IMR-90 (cell line): Measurements from ENCODE around the gene ODAM. TPM values are rescaled to one million over a fixed set of nuclear protein-coding genes. Genes with fewer than 3 reads are reported as not detected.

ENCODE experiments used
- ATAC-seq: fragments of 200-7000 bp; cut with Tn5 transposase; 2 replicates; pipeline ENCODE4 v1.9.1; 2020; ENCODE audit warnings: low read depth, mild to moderate bottlenecking, moderate library complexity
- BruUV-seq: library from RNA; stranded (reverse); fragments of 400-500 nt; replicated peaks from 2 replicates; lab custom pipeline; 2021; lab: Mats Ljungman, UMichigan
- CTCF ChIA-PET: fragments of 300-600 bp; formaldehyde crosslinking; extraction: SDS; loops from one replicate; lab custom pipeline; 2021; ENCODE audit warnings: antibody characterized with exemption; lab: Yijun Ruan, JAX
- POLR2A ChIA-PET: fragments of 300-600 bp; sonication (Branson Sonifier 250); formaldehyde crosslinking; loops from one replicate; lab custom pipeline; 2022; ENCODE audit warnings: antibody characterized with exemption; ENCODE audit not compliant: unreplicated experiment; lab: Charles Lee
- DNase-seq: peaks from one replicate; pipeline ENCODE4 v3.0.0; 2013
- H2AFZ ChIP-seq: replicated peaks from 2 replicates; pipeline ENCODE3; 2013; ENCODE audit warnings: low read length, mild to moderate bottlenecking; ENCODE audit not compliant: poor library complexity
- H2AK5ac ChIP-seq: 2 replicates; pipeline ENCODE4 v1.6.1; 2013; ENCODE audit warnings: low read depth, low read length, inconsistent platforms
- H2AK9ac ChIP-seq: replicated peaks from 2 replicates; pipeline ENCODE3; 2013; ENCODE audit warnings: mild to moderate bottlenecking, low read depth, low read length, moderate library complexity; ENCODE audit not compliant: poor library complexity
- H2BK120ac ChIP-seq: 2 replicates; pipeline ENCODE4 v1.6.1; 2013; ENCODE audit warnings: low read depth, low read length, inconsistent platforms
- H2BK15ac ChIP-seq: 3 replicates; pipeline ENCODE4 v1.6.1; 2013; ENCODE audit warnings: low read depth, low read length, inconsistent platforms
- H2BK20ac ChIP-seq: 2 replicates; pipeline ENCODE4 v1.6.1; 2013; ENCODE audit warnings: low read depth, mild to moderate bottlenecking, inconsistent platforms, low read length, moderate library complexity
- H2BK5ac ChIP-seq: 2 replicates; pipeline ENCODE4 v1.6.1; 2013; ENCODE audit warnings: mild to moderate bottlenecking, low read depth, low read length, inconsistent platforms; ENCODE audit not compliant: poor library complexity, severe bottlenecking
- H3K14ac ChIP-seq: replicated peaks from 2 replicates; pipeline ENCODE4 v1.6.1; 2013; ENCODE audit warnings: low read depth, low read length, inconsistent platforms
- H3K18ac ChIP-seq: 2 replicates; pipeline ENCODE4 v1.6.1; 2013; ENCODE audit warnings: low read depth, low read length, control low read depth
- H3K23ac ChIP-seq: 2 replicates; pipeline ENCODE4 v1.6.1; 2013; ENCODE audit warnings: low read depth, low read length, inconsistent platforms
- H3K27ac ChIP-seq: 2 replicates; pipeline ENCODE4 v1.5.1; 2013; ENCODE audit warnings: mild to moderate bottlenecking, control low read depth, low read length; ENCODE audit not compliant: insufficient read depth
- H3K27me3 ChIP-seq: 2 replicates; pipeline ENCODE4 v1.6.1; 2013; ENCODE audit warnings: low read length; ENCODE audit not compliant: control insufficient read depth, insufficient read depth
- H3K36me3 ChIP-seq: 2 replicates; pipeline ENCODE4 v1.6.1; 2013; ENCODE audit warnings: low read length, mixed read lengths; ENCODE audit not compliant: control insufficient read depth, insufficient read depth
- H3K4ac ChIP-seq: 2 replicates; pipeline ENCODE4 v1.6.1; 2013; ENCODE audit warnings: low read depth, low read length, inconsistent platforms
- H3K4me1 ChIP-seq: 2 replicates; pipeline ENCODE4 v1.6.1; 2013; ENCODE audit warnings: low read length, mixed read lengths; ENCODE audit not compliant: control insufficient read depth, insufficient read depth
- H3K4me2 ChIP-seq: 2 replicates; pipeline ENCODE4 v1.6.1; 2013; ENCODE audit warnings: low read depth, mild to moderate bottlenecking, control low read depth, low read length, moderate library complexity
- H3K4me3 ChIP-seq: 2 replicates; pipeline ENCODE4 v1.5.1; 2013; ENCODE audit warnings: low read depth, mild to moderate bottlenecking, control low read depth, low read length, moderate library complexity; ENCODE audit not compliant: insufficient read depth
- H3K56ac ChIP-seq: 2 replicates; pipeline ENCODE4 v1.6.1; 2013; ENCODE audit warnings: low read length, inconsistent platforms; ENCODE audit not compliant: insufficient read depth; ENCODE audit errors: extremely low read depth
- H3K79me1 ChIP-seq, 2 experiments: 2 replicates each; pipeline ENCODE4 v1.6.1; 2013; ENCODE audit warnings: low read length in 2 of 2, inconsistent platforms in 1 of 2, low read depth in 1 of 2
- H3K9ac ChIP-seq: 2 replicates; pipeline ENCODE4 v1.6.1; 2013; ENCODE audit warnings: low read depth, low read length, control low read depth
- H3K9me1 ChIP-seq: 2 replicates; pipeline ENCODE4 v1.6.1; 2013; ENCODE audit warnings: low read length, inconsistent platforms; ENCODE audit not compliant: insufficient read depth
- H3K9me3 ChIP-seq: 2 replicates; pipeline ENCODE4 v1.6.1; 2013; ENCODE audit warnings: low read length; ENCODE audit not compliant: control insufficient read depth, insufficient read depth
- H4K20me1 ChIP-seq: 2 replicates; pipeline ENCODE4 v1.6.1; 2013; ENCODE audit warnings: low read length, inconsistent platforms; ENCODE audit not compliant: insufficient read depth
- H4K5ac ChIP-seq: 2 replicates; pipeline ENCODE4 v1.6.1; 2013; ENCODE audit warnings: mild to moderate bottlenecking, low read depth, low read length, control low read depth
- H4K8ac ChIP-seq, 2 experiments: 2 replicates each; pipeline ENCODE4 v1.6.1; 2013; ENCODE audit warnings: low read depth in 2 of 2, low read length in 2 of 2, control low read depth in 1 of 2, inconsistent platforms in 1 of 2
- H4K91ac ChIP-seq: 2 replicates; pipeline ENCODE4 v1.6.1; 2013; ENCODE audit warnings: low read depth, low read length, inconsistent platforms; ENCODE audit not compliant: insufficient read depth
- BHLHE40 ChIP-seq: fragments of 150-350 bp; IDR thresholded peaks from 2 replicates; pipeline ENCODE4 v1.6.1; 2016; ENCODE audit warnings: mild to moderate bottlenecking, low read depth, low read length
- CEBPB ChIP-seq: IDR thresholded peaks from 2 replicates; pipeline ENCODE4 v1.6.1; 2012; ENCODE audit warnings: low read depth, low read length, improper control_type of control experiment
- MXI1 ChIP-seq: IDR thresholded peaks from 2 replicates; pipeline ENCODE4 v1.6.1; 2012; ENCODE audit warnings: low read depth, mild to moderate bottlenecking, low read length, moderate library complexity, borderline replicate concordance
- POLR2A ChIP-seq: IDR thresholded peaks from 2 replicates; pipeline ENCODE4 v1.6.1; 2012; ENCODE audit warnings: mild to moderate bottlenecking, low read depth, low read length
- WGBS, 2 experiments: methylation state at CpG; one replicate each; pipeline versions ENCODE4 v1.1.5 to v1.1.7; 2013; ENCODE audit warnings: missing lambda C conversion rate in 2 of 2; ENCODE audit not compliant: insufficient read length in 1 of 2; ENCODE audit errors: extremely low coverage in 2 of 2; 5-methylcytosine and 5-hydroxymethylcytosine counted together
- dilution Hi-C: fragments of 300-500 bp; cut with HindIII; formaldehyde crosslinking; loops from one replicate; pipeline ENCODE4 v1.14.3; 2018; ENCODE audit warnings: low sequenced_read_pairs; ENCODE audit not compliant: unreplicated experiment
- in situ Hi-C: fragments of 300-500 bp; cut with MboI; formaldehyde crosslinking; loops from 3 replicates; pipeline ENCODE4 v1.14.3; 2019; ENCODE audit warnings: low sequenced_read_pairs, inconsistent platforms, mixed read lengths
- intact Hi-C: fragments of 100-400 bp; cut with micrococcal nuclease; formaldehyde crosslinking; loops from 2 replicates; pipeline ENCODE4 v1.10.0; 2022
- polyA plus RNA-seq, 3 experiments: library from polyadenylated mRNA; depleted of rRNA; stranded (reverse); fragments of >200 nt; gene quantifications; 2 replicates each; pipeline ENCODE4 v1.2.3, GENCODE V29; 2012; ENCODE audit warnings: low replicate concordance in 1 of 3
- total RNA-seq: library from RNA; depleted of rRNA; stranded (reverse); fragments of >200 nt; gene quantifications from 2 replicates; pipeline ENCODE4 v1.2.3, GENCODE V29; 2012

The ODAM gene
- total and polyA plus RNA-seq, 2 of the 4 experiments (the other 2 are of a cell fraction), result not detected

DNA sequence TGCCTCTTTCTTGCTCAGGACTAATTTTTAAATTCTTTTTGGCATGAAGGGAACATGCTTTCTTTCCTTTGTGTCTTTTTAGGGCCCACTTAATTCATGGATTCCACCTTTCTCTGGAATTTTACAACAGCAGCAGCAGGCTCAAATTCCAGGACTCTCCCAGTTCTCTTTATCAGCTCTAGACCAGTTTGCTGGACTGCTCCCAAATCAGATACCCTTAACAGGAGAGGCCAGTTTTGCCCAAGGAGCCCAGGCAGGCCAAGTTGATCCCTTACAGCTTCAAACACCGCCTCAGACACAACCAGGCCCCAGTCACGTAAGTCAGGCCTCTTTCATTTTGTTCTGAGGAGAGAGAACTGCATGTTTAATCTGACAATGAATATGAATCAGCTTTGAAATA is 2.3 kb downstream of the ODAM start:
- BruUV-seq, result no TSS peak
- Histone ChIP-seq H3K9me3 (no peaks in the 10 kb centered on the region), H3K79me1 (no peaks in the 10 kb centered on the region), H4K5ac (no peak overlapping the region), H3K9ac (no peak overlapping the region), H2AFZ (no peak overlapping the region), H3K27me3 (no peaks in the 10 kb centered on the region), H4K8ac (no peak overlapping the region), H3K4ac (no peak overlapping the region), H2BK15ac (no peak overlapping the region), H3K56ac (no peak overlapping the region), H3K27ac (no peak overlapping the region), H3K9me1 (no peaks in the 10 kb centered on the region), H3K4me3 (no peak overlapping the region), H2BK120ac (no peak overlapping the region), H3K4me1 (no peaks in the 10 kb centered on the region), H3K18ac (no peak overlapping the region), H2AK9ac (no peak overlapping the region), H3K23ac (no peak overlapping the region), H3K4me2 (no peak overlapping the region), H2BK20ac (no peak overlapping the region), H2AK5ac (no peak overlapping the region), H4K91ac (no peak overlapping the region), H3K14ac (no peak overlapping the region), H2BK5ac (no peak overlapping the region), H3K36me3 (no peaks in the 10 kb centered on the region), H4K20me1 (no peaks in the 10 kb centered on the region)
- dilution Hi-C loops, result no loop called here
- in situ Hi-C loops, result no loop called here
- ChIA-PET CTCF (no interaction called here), POLR2A (no interaction called here)
- TF ChIP-seq MXI1 (no peak), BHLHE40 (no peak), CEBPB (no peak), POLR2A (no peak)
- WGBS, 2 experiments, result no CpG with 5 or more reads among the region's 2 CpGs
- intact Hi-C loops, result no loop called here
- DNase-seq, result no peak
- no peak for ATAC-seq
